Measurements from ENCODE around the gene TUT1. TPM values are rescaled to one million over a fixed set of nuclear protein-coding genes. Genes with fewer than 3 reads are reported as not detected.
A peak's percentile ranks its signal among the peaks of the same experiment; 100 is the strongest.
"Not testable (repeated sequence)": the region's sequence is repeated elsewhere in the genome, so short reads cannot be mapped to it uniquely, and the experiment has no call there.

Gene TUT1
- total RNA-seq, 1 donor from 2014 or later, result 12.0 TPM

DNA sequence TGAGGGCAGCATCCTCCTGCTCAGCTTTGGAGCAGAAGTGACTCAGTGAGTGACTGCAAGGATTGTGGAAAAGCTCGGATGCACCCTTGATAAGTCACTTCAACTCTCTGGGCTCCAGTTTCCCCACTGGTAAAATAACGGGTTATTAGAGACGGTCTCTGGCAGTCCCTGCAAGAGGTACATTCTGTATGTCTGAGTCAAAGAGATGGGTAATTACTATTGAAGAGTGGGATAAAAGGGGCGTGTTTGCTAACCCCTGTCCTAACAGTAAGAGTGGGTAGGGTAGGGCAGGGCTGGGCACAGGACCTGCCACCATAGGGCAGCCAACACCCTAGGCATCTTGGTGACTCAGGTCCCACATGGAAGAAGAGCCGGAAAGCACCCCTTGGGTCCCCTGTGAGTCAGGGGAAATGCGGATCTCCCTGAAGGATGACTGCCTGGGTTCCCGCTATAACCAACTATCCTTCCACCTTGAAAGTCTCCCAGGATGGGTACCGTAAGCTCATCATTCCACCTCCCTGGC is 37.4 kb downstream of the TUT1 start:
- TF ChIP-seq, protein P1, sequence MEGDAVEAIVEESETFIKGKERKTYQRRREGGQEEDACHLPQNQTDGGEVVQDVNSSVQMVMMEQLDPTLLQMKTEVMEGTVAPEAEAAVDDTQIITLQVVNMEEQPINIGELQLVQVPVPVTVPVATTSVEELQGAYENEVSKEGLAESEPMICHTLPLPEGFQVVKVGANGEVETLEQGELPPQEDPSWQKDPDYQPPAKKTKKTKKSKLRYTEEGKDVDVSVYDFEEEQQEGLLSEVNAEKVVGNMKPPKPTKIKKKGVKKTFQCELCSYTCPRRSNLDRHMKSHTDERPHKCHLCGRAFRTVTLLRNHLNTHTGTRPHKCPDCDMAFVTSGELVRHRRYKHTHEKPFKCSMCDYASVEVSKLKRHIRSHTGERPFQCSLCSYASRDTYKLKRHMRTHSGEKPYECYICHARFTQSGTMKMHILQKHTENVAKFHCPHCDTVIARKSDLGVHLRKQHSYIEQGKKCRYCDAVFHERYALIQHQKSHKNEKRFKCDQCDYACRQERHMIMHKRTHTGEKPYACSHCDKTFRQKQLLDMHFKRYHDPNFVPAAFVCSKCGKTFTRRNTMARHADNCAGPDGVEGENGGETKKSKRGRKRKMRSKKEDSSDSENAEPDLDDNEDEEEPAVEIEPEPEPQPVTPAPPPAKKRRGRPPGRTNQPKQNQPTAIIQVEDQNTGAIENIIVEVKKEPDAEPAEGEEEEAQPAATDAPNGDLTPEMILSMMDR (IDR thresholded peaks at IDR 0.05), result no peak
- TF ChIP-seq POLR2A (IDR thresholded peaks at IDR 0.05) (no peak), POLR2AphosphoS5 (IDR thresholded peaks at IDR 0.05; ENCODE audit: insufficient read depth in 1 of 2, low read depth in 1 of 2) (no peak)
- H3K4me3 ChIP-seq, result peak overlapping the region; percentile 21 to 41
- peak overlapping the region; percentile 98 for H3K27ac ChIP-seq
- no peak for DNase-seq (ENCODE audit: extremely low spot score in 2 of 2)
- intact Hi-C loops (cut with DNase I), result no loop called here
- peaks cover 0 to 5% of the 10 kb centered on the region in 2 donors for H3K36me3 ChIP-seq
- H3K27me3 ChIP-seq, result no peaks in the 10 kb centered on the region
- H3K9me3 ChIP-seq, result no peaks in the 10 kb centered on the region
- H3K4me1 ChIP-seq, result peaks cover 99% of the 10 kb centered on the region

DNA sequence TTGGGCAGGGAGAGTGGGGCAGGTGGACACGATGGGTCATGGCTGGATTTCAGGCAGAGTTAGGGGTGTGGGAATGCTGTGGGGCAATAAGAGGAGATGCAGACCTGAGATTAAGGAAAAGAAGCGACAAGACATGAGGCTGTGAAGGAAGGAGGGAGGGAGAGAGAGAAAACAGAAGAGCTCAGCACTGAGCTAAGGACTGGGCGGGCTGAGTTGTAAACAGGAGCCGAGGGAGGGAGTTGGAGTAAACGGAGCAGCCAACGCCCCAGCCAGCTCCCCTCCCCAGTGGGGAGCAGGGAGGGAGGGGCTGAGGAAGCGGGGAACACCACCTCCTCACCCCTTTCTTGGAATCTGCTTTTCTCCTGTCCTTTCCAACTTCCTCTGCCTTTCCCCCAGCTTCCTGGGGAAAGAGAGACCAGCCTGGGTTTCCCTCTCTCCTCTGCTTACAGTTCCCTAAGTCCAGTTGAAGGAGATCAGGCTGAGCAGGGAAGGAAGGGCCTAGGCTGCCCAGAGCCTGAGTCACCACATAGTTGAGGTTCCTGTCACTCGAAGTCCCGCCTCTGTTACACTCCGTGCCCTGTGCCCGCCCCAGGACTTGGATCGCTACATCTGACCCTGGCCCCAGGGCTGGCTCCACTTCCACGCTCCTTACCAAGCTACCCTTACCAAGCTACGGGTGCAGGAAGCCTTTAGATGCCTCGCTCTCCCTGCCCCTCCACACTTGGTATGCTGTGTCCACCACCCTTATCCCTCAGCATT is 38.1 kb downstream of the TUT1 start:
- Histone ChIP-seq H3K9me3 (no peaks in the 10 kb centered on the region), H3K27me3 (no peaks in the 10 kb centered on the region), H3K27ac (peak overlapping the region; percentile 98), H3K4me1 (peaks cover 100% of the 10 kb centered on the region), H3K36me3 (no peaks in the 10 kb centered on the region), H3K4me3 (peak overlapping the region; percentile 21 to 41)
- TF ChIP-seq, protein P1 (IDR thresholded peaks at IDR 0.05), result no peak
- TF ChIP-seq POLR2AphosphoS5 (IDR thresholded peaks at IDR 0.05; ENCODE audit: insufficient read depth in 1 of 2, low read depth in 1 of 2) (peak; percentile 91 to 93), POLR2A (IDR thresholded peaks at IDR 0.05) (peak in 1 of 2 donors; percentile 25)
- intact Hi-C loops (cut with DNase I), result no loop called here
- peak in 1 of 2 donors; percentile 97 for DNase-seq (ENCODE audit: extremely low spot score in 2 of 2)

DNA sequence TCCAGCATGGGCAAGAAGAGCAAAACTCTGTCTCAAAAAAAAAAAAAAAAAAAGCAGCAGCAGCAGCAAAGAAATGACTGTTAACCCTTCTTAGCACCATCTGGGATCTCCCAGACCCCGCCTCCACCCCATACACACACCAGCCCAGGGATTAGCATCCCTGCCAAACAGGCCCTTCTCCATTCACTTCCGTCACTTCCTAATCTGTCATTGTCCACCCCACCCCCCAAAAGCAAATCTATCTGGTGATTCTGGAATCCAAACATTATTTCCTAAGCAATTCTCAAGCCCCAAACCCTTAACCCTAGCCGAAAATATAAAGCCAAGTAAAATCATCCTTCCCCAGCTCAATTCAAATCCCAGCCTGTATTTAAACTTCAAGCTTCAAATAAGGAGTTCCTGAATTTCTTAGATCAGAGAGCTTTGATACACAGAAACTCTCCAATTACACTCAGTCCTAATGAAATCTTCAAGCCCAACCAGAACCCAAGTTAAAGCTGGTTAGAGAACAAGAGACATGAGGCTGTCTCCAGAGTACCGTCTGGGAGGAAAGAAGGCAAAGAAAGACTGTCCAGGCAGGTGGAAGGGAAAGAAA is 38.7 kb downstream of the TUT1 start:
- no peaks in the 10 kb centered on the region for H3K36me3 ChIP-seq
- TF ChIP-seq POLR2AphosphoS5 (IDR thresholded peaks at IDR 0.05; ENCODE audit: insufficient read depth in 1 of 2, low read depth in 1 of 2), result no peak
- TF ChIP-seq POLR2A (IDR thresholded peaks at IDR 0.05), result no peak
- TF ChIP-seq, protein P1 (IDR thresholded peaks at IDR 0.05), result no peak
- no peak for DNase-seq (ENCODE audit: extremely low spot score in 2 of 2)
- intact Hi-C loops (cut with DNase I), result no loop called here
- H3K9me3 ChIP-seq, result no peaks in the 10 kb centered on the region
- peaks cover 100% of the 10 kb centered on the region for H3K4me1 ChIP-seq
- peak overlapping the region; percentile 21 to 41 for H3K4me3 ChIP-seq
- peak overlapping the region; percentile 98 for H3K27ac ChIP-seq
- no peaks in the 10 kb centered on the region for H3K27me3 ChIP-seq

DNA sequence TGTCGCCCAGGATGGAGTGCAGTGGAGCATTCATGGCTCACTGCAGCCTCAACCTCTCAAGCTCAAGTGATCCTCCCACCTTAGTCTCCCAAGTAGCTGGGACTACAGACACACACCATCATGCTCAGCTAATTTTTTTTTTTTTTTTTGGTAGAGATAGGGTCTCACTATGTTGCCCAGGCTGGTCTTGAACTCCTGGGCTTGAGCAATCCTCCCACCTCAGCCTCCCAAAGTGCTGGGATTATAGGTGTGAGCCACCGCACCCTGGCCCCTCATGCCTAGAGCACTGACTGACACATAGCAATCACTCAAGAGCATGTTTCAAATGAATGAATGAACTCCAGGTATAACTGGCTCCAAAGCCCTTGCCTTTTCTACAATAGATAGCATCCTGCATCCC is 40.8 kb downstream of the TUT1 start:
- peaks cover 86% of the 10 kb centered on the region for H3K4me1 ChIP-seq
- intact Hi-C loops (cut with DNase I), result not testable (repeated sequence)

DNA sequence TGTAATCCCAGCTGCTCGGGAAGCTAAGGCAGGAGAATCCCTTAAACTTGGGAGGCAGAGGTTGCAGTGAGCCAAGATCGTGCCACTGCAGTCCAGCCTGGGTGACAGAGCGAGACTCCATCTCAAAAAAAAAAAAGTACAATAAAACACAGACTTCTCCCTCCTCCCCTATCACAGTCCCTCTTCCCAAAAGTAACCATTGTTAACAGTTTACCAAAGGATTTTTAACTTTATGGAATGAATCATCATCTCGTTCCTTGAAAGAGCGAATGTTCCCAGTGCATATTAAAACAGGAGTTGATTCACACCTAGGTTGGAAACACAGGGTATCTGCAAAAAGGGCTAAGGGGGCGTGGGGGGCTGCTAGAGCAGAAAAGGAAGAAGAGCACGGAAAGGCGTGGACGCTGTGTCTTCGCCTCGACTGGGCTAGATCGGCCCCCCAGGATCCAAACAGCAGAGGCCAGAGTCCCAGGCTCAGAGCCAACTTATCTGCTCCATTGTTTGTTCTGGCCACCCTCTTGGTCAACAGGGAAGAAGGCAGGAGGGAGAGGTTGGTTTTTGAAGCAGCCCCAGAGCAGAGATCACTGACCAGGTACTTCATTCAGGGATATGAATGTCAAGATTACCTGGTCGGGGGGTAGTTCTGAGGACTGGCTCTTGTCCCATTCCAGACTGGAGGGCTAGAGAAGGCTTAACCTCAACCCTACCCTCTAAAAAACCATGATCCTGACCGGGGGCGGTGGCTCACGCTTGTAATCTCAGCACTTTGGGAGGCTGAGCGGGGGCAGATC is 42.6 kb downstream of the TUT1 start:
- Histone ChIP-seq H3K27me3 (no peaks in the 10 kb centered on the region), H3K4me3 (no peak overlapping the region), H3K9me3 (no peaks in the 10 kb centered on the region), H3K4me1 (peaks cover 78% of the 10 kb centered on the region), H3K27ac (peak overlapping the region; percentile 100), H3K36me3 (no peaks in the 10 kb centered on the region)
- TF ChIP-seq POLR2AphosphoS5 (IDR thresholded peaks at IDR 0.05; ENCODE audit: insufficient read depth in 1 of 2, low read depth in 1 of 2) (no peak), POLR2A (IDR thresholded peaks at IDR 0.05) (no peak)
- TF ChIP-seq, protein P1 (IDR thresholded peaks at IDR 0.05), result no peak
- DNase-seq (ENCODE audit: extremely low spot score in 2 of 2), result no peak
- intact Hi-C loops (cut with DNase I), result no loop called here

More for the DNA sequence above, 40.8 kb downstream of the TUT1 start:
- not testable (repeated sequence) for DNase-seq (ENCODE audit: extremely low spot score in 2 of 2); H3K9me3 ChIP-seq; H3K4me3 ChIP-seq; H3K27me3 ChIP-seq; H3K36me3 ChIP-seq
- H3K27ac ChIP-seq, result peak overlapping the region; percentile 98

Data from vagina (tissue), 2 donors.